CD4-positive, alpha-beta T cell treated with Interleukin-17A for 1 hour (primary cell): ENCODE data around the gene CENPC.
"Not testable (repeated sequence)": the region's sequence is repeated elsewhere in the genome, so short reads cannot be mapped to it uniquely, and the experiment has no call there.

Experiments
- DNase-seq: peaks from one replicate; pipeline ENCODE4 v3.0.0-alpha.2; 2020

The CENPC gene

GRCh38 chr4:67545199-67546003 is at the start of gene CENPC:
TSS of gene CENPC (minus strand) at chr4:67545503. CDS start at chr4:67545355, 148 bp downstream.
- peak; percentile 94 for DNase-seq

- no peak for DNase-seq
Measured at GRCh38 chr4:67593741-67594175, 48.5 kb upstream of the CENPC start.

GRCh38 chr4:67587156-67587555 is 41.9 kb upstream of the CENPC start:
- no peak for DNase-seq

GRCh38 chr4:67584496-67584895 is 39.2 kb upstream of the CENPC start:
- DNase-seq = no peak

- no peak for DNase-seq
Measured at GRCh38 chr4:67581913-67582312, 36.6 kb upstream of the CENPC start.

- peak; percentile 39 for DNase-seq
Measured at GRCh38 chr4:67581208-67581857, 36.0 kb upstream of the CENPC start.

- no peak for DNase-seq
Measured at GRCh38 chr4:67580577-67580976, 35.3 kb upstream of the CENPC start.

- DNase-seq = no peak
Measured at GRCh38 chr4:67576538-67576937, 31.2 kb upstream of the CENPC start.

GRCh38 chr4:67576059-67576466 is 30.8 kb upstream of the CENPC start:
- no peak for DNase-seq

- DNase-seq = peak; percentile 11
Measured at GRCh38 chr4:67575232-67576058, 30.1 kb upstream of the CENPC start.

- DNase-seq = no peak
Measured at GRCh38 chr4:67573193-67573592, 27.9 kb upstream of the CENPC start.

- DNase-seq = no peak
Measured at GRCh38 chr4:67571975-67572374, 26.7 kb upstream of the CENPC start.

GRCh38 chr4:67570537-67570936 is 25.2 kb upstream of the CENPC start:
- DNase-seq = no peak

GRCh38 chr4:67568820-67569219 is 23.5 kb upstream of the CENPC start:
- no peak for DNase-seq

GRCh38 chr4:67566335-67566734 is 21.0 kb upstream of the CENPC start:
- no peak for DNase-seq

GRCh38 chr4:67565284-67565683 is 20.0 kb upstream of the CENPC start:
- no peak for DNase-seq

GRCh38 chr4:67558493-67558892 is 13.2 kb upstream of the CENPC start, which contains the start of gene STAP1:
TSS of gene STAP1 (plus strand) at chr4:67558727. CDS start at chr4:67558810, 83 bp downstream.
- DNase-seq = peak; percentile 59

GRCh38 chr4:67556436-67556835 is 11.1 kb upstream of the CENPC start:
- no peak for DNase-seq

- DNase-seq = no peak
Measured at GRCh38 chr4:67555447-67555846, 10.1 kb upstream of the CENPC start.

GRCh38 chr4:67554096-67554495 is 8.8 kb upstream of the CENPC start:
- no peak for DNase-seq

- not testable (repeated sequence) for DNase-seq
Measured at GRCh38 chr4:67552146-67552792, 7.0 kb upstream of the CENPC start.

- DNase-seq = no peak
Measured at GRCh38 chr4:67550857-67551256, 5.6 kb upstream of the CENPC start.

- DNase-seq = no peak
Measured at GRCh38 chr4:67550451-67550850, 5.1 kb upstream of the CENPC start.
